ENCODE results near the gene FAM184A. TPM values are rescaled to one million over a fixed set of nuclear protein-coding genes. Genes with fewer than 3 reads are reported as not detected.

The FAM184A gene
- total and polyA plus RNA-seq, 2 donors (not counting 3 experiments of a cell fraction or from before 2014, with no cell fraction given), result 0.04 to 0.84 TPM

DNA sequence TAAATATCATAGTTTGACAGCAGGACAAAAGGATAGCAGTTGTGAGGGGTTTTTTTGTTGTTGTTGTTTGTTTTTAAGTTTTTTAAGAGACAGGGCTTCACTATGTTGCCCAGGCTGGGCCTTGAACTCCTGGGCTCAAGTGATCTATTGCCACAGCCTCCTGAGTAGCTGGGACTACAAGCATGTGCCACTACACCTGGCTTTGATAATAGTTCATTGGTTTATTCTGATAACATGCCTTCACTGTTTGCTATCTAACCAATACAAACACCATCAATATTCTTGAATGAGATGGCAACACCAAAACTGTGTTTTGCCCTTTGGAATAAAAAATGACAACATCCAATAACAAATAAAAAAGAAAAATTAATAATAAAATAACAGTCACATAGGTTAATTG, 41.2 kb downstream of the FAM184A start:
- H3K4me3 ChIP-seq (replicated peaks in 1 of 3; ENCODE audit: insufficient read depth in 1 of 3, low read depth in 1 of 3, low read length in 3 of 3), result no peak overlapping the region
- no peak overlapping the region for H3K27ac ChIP-seq (ENCODE audit: insufficient read depth, low read depth, low read length)
- FAIRE-seq (no peak), DNase-seq (ENCODE audit: low read depth, low spot score) (no peak)
- H3K4me1 ChIP-seq (ENCODE audit: control insufficient read depth, extremely low read depth, insufficient read depth, low read length), result no peaks in the 10 kb centered on the region
- dilution Hi-C loops (cut with MboI; ENCODE audit: extremely low pct_ligation_motif_present, low sequenced_read_pairs) (no loop called here), intact Hi-C loops (cut with micrococcal nuclease) (loop anchor here (5.0 kb wide), 1 partner anchor 65 kb away; no protein-coding TSS in a partner anchor)
- no TSS peak for BruUV-seq (replicated peaks)
- no peak overlapping the region for H3K9ac ChIP-seq (replicated peaks; ENCODE audit: extremely low read depth, insufficient read depth, low read length)
- no peak overlapping the region for H2AFZ ChIP-seq (ENCODE audit: low read depth, low read length)
- TF ChIP-seq POLR2A (IDR thresholded peaks at IDR 0.05; ENCODE audit: low read depth, low read length) (no peak), FOS (IDR thresholded peaks at IDR 0.05; ENCODE audit: borderline replicate concordance, insufficient read depth, low read length) (no peak), JUN (IDR thresholded peaks at IDR 0.05; ENCODE audit: borderline replicate concordance, insufficient read depth, insufficient read length, low read depth) (no peak), EZH2 (IDR thresholded peaks at IDR 0.05; ENCODE audit: borderline replicate concordance, low read depth, low read length, severe bottlenecking) (no peak), POLR2AphosphoS5 (IDR thresholded peaks at IDR 0.05; ENCODE audit: insufficient read depth, low read depth, low read length) (no peak), GATA2 (IDR thresholded peaks at IDR 0.05; ENCODE audit: insufficient read depth, insufficient read length, low read depth, low read length) (no peak), MYC (IDR thresholded peaks at IDR 0.05; ENCODE audit: low read depth, low read length) (no peak)
- TF ChIP-seq, protein P1, sequence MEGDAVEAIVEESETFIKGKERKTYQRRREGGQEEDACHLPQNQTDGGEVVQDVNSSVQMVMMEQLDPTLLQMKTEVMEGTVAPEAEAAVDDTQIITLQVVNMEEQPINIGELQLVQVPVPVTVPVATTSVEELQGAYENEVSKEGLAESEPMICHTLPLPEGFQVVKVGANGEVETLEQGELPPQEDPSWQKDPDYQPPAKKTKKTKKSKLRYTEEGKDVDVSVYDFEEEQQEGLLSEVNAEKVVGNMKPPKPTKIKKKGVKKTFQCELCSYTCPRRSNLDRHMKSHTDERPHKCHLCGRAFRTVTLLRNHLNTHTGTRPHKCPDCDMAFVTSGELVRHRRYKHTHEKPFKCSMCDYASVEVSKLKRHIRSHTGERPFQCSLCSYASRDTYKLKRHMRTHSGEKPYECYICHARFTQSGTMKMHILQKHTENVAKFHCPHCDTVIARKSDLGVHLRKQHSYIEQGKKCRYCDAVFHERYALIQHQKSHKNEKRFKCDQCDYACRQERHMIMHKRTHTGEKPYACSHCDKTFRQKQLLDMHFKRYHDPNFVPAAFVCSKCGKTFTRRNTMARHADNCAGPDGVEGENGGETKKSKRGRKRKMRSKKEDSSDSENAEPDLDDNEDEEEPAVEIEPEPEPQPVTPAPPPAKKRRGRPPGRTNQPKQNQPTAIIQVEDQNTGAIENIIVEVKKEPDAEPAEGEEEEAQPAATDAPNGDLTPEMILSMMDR (IDR thresholded peaks at IDR 0.05; ENCODE audit: extremely low read depth in 1 of 2, insufficient read depth in 1 of 2, low read depth in 1 of 2, low read length in 2 of 2), result no peak
- TF ChIP-seq, protein P2, sequence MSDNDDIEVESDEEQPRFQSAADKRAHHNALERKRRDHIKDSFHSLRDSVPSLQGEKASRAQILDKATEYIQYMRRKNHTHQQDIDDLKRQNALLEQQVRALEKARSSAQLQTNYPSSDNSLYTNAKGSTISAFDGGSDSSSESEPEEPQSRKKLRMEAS (IDR thresholded peaks at IDR 0.05; ENCODE audit: insufficient read depth, insufficient read length), result no peak
- H3K27me3 ChIP-seq (ENCODE audit: control insufficient read depth in 2 of 2, insufficient read depth in 2 of 2, low read length in 2 of 2), result no peaks in the 10 kb centered on the region
- ChIA-PET POLR2A (no interaction called here), CTCF (no interaction called here)
- H3K79me2 ChIP-seq (ENCODE audit: control insufficient read depth, insufficient read depth, low read length), result no peaks in the 10 kb centered on the region
- H4K20me1 ChIP-seq (replicated peaks; ENCODE audit: control insufficient read depth, extremely low read depth, insufficient read depth, low read length), result no peaks in the 10 kb centered on the region
- H3K4me2 ChIP-seq (ENCODE audit: insufficient read depth, low read length), result no peak overlapping the region
- no peaks in the 10 kb centered on the region for H3K36me3 ChIP-seq (ENCODE audit: control insufficient read depth in 2 of 2, extremely low read depth in 1 of 2, insufficient read depth in 2 of 2, low read length in 2 of 2)
- no peaks in the 10 kb centered on the region for H3K9me1 ChIP-seq (replicated peaks; ENCODE audit: control insufficient read depth, extremely low read depth, insufficient read depth, low read length)
- H3K9me3 ChIP-seq (replicated peaks; ENCODE audit: control insufficient read depth, insufficient read depth, low read length), result no peaks in the 10 kb centered on the region

Data from endothelial cell of umbilical vein (primary cell).